GM12878 (cell line): Measurements from ENCODE around the gene CACNA1A. TPM values are rescaled to one million over a fixed set of nuclear protein-coding genes. Genes with fewer than 3 reads are reported as not detected.

ENCODE experiments used
- ATAC-seq: fragments of 200-7000 bp; cut with Tn5 transposase; 3 replicates; pipeline ENCODE4 v1.9.1; 2020; ENCODE audit warnings: mild to moderate bottlenecking, moderate library complexity
- BruUV-seq: library from RNA; stranded (reverse); fragments of 400-500 nt; replicated peaks from 2 replicates; lab custom pipeline; 2021; lab: Mats Ljungman, UMichigan
- CTCF ChIA-PET: fragments of 300-600 bp; sonication (Branson Sonifier 250); formaldehyde crosslinking; extraction: SDS; loops from one replicate; lab custom pipeline; 2021; ENCODE audit warnings: inconsistent platforms; lab: Yijun Ruan, JAX
- POLR2A ChIA-PET: fragments of 350-600 bp; formaldehyde crosslinking; extraction: SDS; loops from one replicate; lab custom pipeline; 2021; ENCODE audit warnings: inconsistent platforms; lab: Charles Lee
- RAD21 ChIA-PET: fragments of 300-600 bp; sonication (Branson Sonifier 250); formaldehyde crosslinking; loops from one replicate; lab custom pipeline; 2023; ENCODE audit warnings: antibody characterized with exemption; ENCODE audit not compliant: unreplicated experiment; lab: Charles Lee
- SMC1A ChIA-PET: fragments of 300-600 bp; sonication (Branson Sonifier 250); formaldehyde crosslinking; loops from one replicate; lab custom pipeline; 2023; ENCODE audit not compliant: unreplicated experiment, uncharacterized antibody; lab: Charles Lee
- DNase-seq: peaks from one replicate; pipeline ENCODE4 v3.0.0-alpha.2; 2011; ENCODE audit warnings: low read depth, low spot score
- FAIRE-seq: peaks from 3 replicates; lab custom pipeline; 2011; peaks lifted over from hg19 to GRCh38; lab: Jason Lieb, UNC
- H2AFZ ChIP-seq: 2 replicates; pipeline ENCODE4 v1.6.0; 2011; ENCODE audit warnings: low read depth, low read length, control low read depth; ENCODE audit not compliant: control insufficient read depth
- H3K27ac ChIP-seq: 2 replicates; pipeline ENCODE4 v1.5.1; 2011; ENCODE audit warnings: control low read depth; ENCODE audit not compliant: control insufficient read depth, insufficient read depth
- H3K27me3 ChIP-seq, 2 experiments: replicated peaks in 1 of 2; 2 replicates each; pipeline versions ENCODE4 v1.6.0 to v1.6.1; 2011; ENCODE audit warnings: low read length in 1 of 2; ENCODE audit not compliant: control insufficient read depth in 2 of 2, insufficient read depth in 2 of 2
- H3K36me3 ChIP-seq, 2 experiments: 2 replicates each; pipeline ENCODE4 v1.5.1; 2011; ENCODE audit warnings: low read length in 1 of 2; ENCODE audit not compliant: control insufficient read depth in 2 of 2, insufficient read depth in 2 of 2
- H3K4me1 ChIP-seq: 2 replicates; pipeline ENCODE4 v1.6.1; 2011; ENCODE audit warnings: mild to moderate bottlenecking, low read length, moderate library complexity, mixed read lengths; ENCODE audit not compliant: control insufficient read depth, insufficient read depth
- H3K4me2 ChIP-seq: 2 replicates; pipeline ENCODE4 v1.6.0; 2011; ENCODE audit warnings: control low read depth; ENCODE audit not compliant: control insufficient read depth, insufficient read depth
- H3K4me3 ChIP-seq: fragments of 200-600 bp; sonication (generic); 2 replicates; pipeline ENCODE4 v1.5.1; 2016
- H3K79me2 ChIP-seq: 2 replicates; pipeline ENCODE4 v1.6.0; 2011; ENCODE audit warnings: low read length; ENCODE audit not compliant: control insufficient read depth, insufficient read depth
- H3K9ac ChIP-seq: 2 replicates; pipeline ENCODE4 v1.8.0; 2011; ENCODE audit warnings: low read length, control low read depth, mixed read lengths; ENCODE audit not compliant: control insufficient read depth, insufficient read depth
- H3K9me3 ChIP-seq: replicated peaks from 3 replicates; pipeline ENCODE4 v1.5.1; 2011; ENCODE audit warnings: mild to moderate bottlenecking, low read length; ENCODE audit not compliant: control insufficient read depth, insufficient read depth
- H4K20me1 ChIP-seq: 2 replicates; pipeline ENCODE4 v1.6.0; 2011; ENCODE audit not compliant: control insufficient read depth, insufficient read depth
- BMI1 ChIP-seq: fragments of 450-650 bp; IDR thresholded peaks from 2 replicates; pipeline ENCODE4 v1.6.1; 2016; ENCODE audit warnings: mild to moderate bottlenecking, moderate library complexity, borderline replicate concordance
- CEBPB ChIP-seq, 2 experiments: fragments of 150-350 bp in 1 of 2; IDR thresholded peaks; 2 replicates each; pipeline ENCODE4 v1.6.1; 2012 to 2014; ENCODE audit warnings: low read depth in 2 of 2, low read length in 2 of 2, borderline replicate concordance in 1 of 2, inconsistent platforms in 1 of 2
- CHD2 ChIP-seq: IDR thresholded peaks from 2 replicates; pipeline ENCODE4 v1.6.1; 2011; ENCODE audit warnings: low read depth, low read length, improper control_type of control experiment, borderline replicate concordance
- FOXK2 ChIP-seq: fragments of 450-650 bp; IDR thresholded peaks from 2 replicates; pipeline ENCODE4 v1.6.1; 2017; ENCODE audit warnings: mild to moderate bottlenecking, moderate library complexity
- IKZF1 ChIP-seq: fragments of 450-650 bp; conservative IDR thresholded peaks from 2 replicates; pipeline ENCODE4 v1.6.1; 2017; ENCODE audit warnings: antibody characterized with exemption, mild to moderate bottlenecking
- LARP7 ChIP-seq: fragments of 450-650 bp; IDR thresholded peaks from 2 replicates; pipeline ENCODE4 v1.6.1; 2017; ENCODE audit warnings: mild to moderate bottlenecking
- MXI1 ChIP-seq: fragments of 150-350 bp; IDR thresholded peaks from 2 replicates; pipeline ENCODE4 v1.6.1; 2011; ENCODE audit warnings: low read depth, mild to moderate bottlenecking, inconsistent platforms, low read length, improper control_type of control experiment
- NFIC ChIP-seq: IDR thresholded peaks from 2 replicates; pipeline ENCODE4 v1.6.1; 2012; ENCODE audit warnings: low read depth, mild to moderate bottlenecking, inconsistent platforms, low read length, moderate library complexity
- RB1 ChIP-seq: fragments of 450-650 bp; formaldehyde crosslinking; IDR thresholded peaks from 2 replicates; pipeline ENCODE4 v1.6.1; 2017; ENCODE audit warnings: mild to moderate bottlenecking, borderline replicate concordance
- RBBP5 ChIP-seq: fragments of 200-600 bp; sonication (generic); conservative IDR thresholded peaks from 2 replicates; pipeline ENCODE4 v1.6.1; 2016
- SRF ChIP-seq, 2 experiments: IDR thresholded peaks; 2 replicates each; pipeline ENCODE4 v1.6.1; 2011; ENCODE audit warnings: low read depth in 2 of 2, low read length in 2 of 2, mild to moderate bottlenecking in 1 of 2, moderate library complexity in 1 of 2
- WGBS: methylation state at CpG from one replicate; pipeline ENCODE4 v1.1.6; 2016; ENCODE audit warnings: low lambda C conversion rate; ENCODE audit not compliant: insufficient replicate concordance, insufficient coverage; ENCODE audit errors: missing lambda C conversion rate; 5-methylcytosine and 5-hydroxymethylcytosine counted together
- in situ Hi-C: fragments of 300-500 bp; cut with MboI; formaldehyde crosslinking; loops from 9 replicates; pipeline ENCODE4 v1.14.3; 2018; ENCODE audit warnings: mixed read lengths
- intact Hi-C: fragments of 100-400 bp; cut with micrococcal nuclease; formaldehyde crosslinking; loops from one replicate; pipeline ENCODE4 v1.14.2; 2022; ENCODE audit not compliant: unreplicated experiment
- polyA plus RNA-seq, 11 experiments: library from polyadenylated mRNA; depleted of rRNA in 4 of 11; unstranded in 6 of 11; stranded (reverse) in 5 of 11; fragments of >200 nt; fragmentation: Nextera tagmentation in 4 of 11; fragmentation: Illumina TruSeq in 1 of 11; extraction: Ambion mirVana in 4 of 11; extraction: Trizol in 1 of 11; gene quantifications; 1 replicate in 1 of 11; 2 replicates in 10 of 11; pipeline versions ENCODE4 v1.2.1 to v1.2.3, GENCODE V29; 2011 to 2016; ENCODE audit warnings: inconsistent platforms in 2 of 11, missing spikeins in 2 of 11, low read depth in 1 of 11
- total RNA-seq, 4 experiments: library from RNA; depleted of rRNA in 3 of 4; stranded (reverse); fragments of >200 nt in 3 of 4; fragmentation: Illumina TruSeq in 1 of 4; extraction: Trizol in 1 of 4; gene quantifications; 2 replicates each; pipeline versions ENCODE4 v1.2.1 to v1.2.3, GENCODE V29; 2013 to 2021
- TF ChIP-seq, protein P1 (sequence below): IDR thresholded peaks from 2 replicates; pipeline ENCODE4 v1.6.1; 2011; ENCODE audit warnings: low read depth, mild to moderate bottlenecking, low read length, moderate library complexity, borderline replicate concordance; ENCODE audit errors: extremely low read depth
- TF ChIP-seq, protein P2 (sequence below): fragments of 450-650 bp; IDR thresholded peaks from 2 replicates; pipeline ENCODE4 v1.6.1; 2017; ENCODE audit warnings: mild to moderate bottlenecking
- TF ChIP-seq, protein P3 (sequence below): fragments of 450-650 bp; IDR thresholded peaks from 2 replicates; pipeline ENCODE4 v1.6.1; 2017; ENCODE audit warnings: low read depth, mild to moderate bottlenecking, moderate library complexity

The CACNA1A gene
- total and polyA plus RNA-seq, 10 of the 15 experiments (the other 5 are each of a cell fraction or from before 2014, with no cell fraction given), result 1.1 to 4.4 (median 2.5) TPM

DNA sequence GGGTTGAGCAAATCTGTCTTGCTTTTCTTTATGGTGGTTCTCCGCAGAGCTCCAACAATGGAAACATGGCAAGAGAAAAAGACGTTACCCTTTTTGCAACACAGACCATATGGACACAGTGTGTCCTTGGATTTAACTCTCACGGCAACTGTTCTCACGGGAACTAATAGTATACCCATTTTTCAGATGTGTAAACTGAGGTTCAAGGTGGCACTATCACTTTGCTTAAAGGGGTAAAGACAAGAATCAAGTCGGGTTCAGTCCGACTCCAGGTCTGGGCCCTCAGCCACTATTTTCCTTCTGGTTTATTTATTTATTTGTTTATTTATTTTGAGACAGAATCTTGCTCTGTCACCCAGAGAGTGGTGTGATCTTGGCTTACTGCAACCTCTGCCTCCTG is 176.0 kb downstream of the CACNA1A start:
- DNase-seq (no peak), ATAC-seq (no peak), FAIRE-seq (no peak)
- WGBS, result 43% methylated on average over 6 of the region's 6 CpGs
- no peak overlapping the region for H3K9ac ChIP-seq
- ChIA-PET RAD21 (no interaction called here), SMC1A (no interaction called here), POLR2A (no interaction called here), CTCF (no interaction called here)
- H3K9me3 ChIP-seq, result no peaks in the 10 kb centered on the region
- H3K27ac ChIP-seq, result no peak overlapping the region
- no peak overlapping the region for H2AFZ ChIP-seq
- H3K36me3 ChIP-seq, result no peaks in the 10 kb centered on the region
- in situ Hi-C loops, result no loop called here
- intact Hi-C loops, result no loop called here
- no peak overlapping the region for H3K4me2 ChIP-seq
- no peaks in the 10 kb centered on the region for H4K20me1 ChIP-seq
- BruUV-seq, result no TSS peak
- no peaks in the 10 kb centered on the region for H3K4me1 ChIP-seq
- no peak overlapping the region for H3K4me3 ChIP-seq
- no peaks in the 10 kb centered on the region for H3K79me2 ChIP-seq
- TF ChIP-seq CEBPB (IDR thresholded peaks at IDR 0.05; ENCODE audit: borderline replicate concordance in 1 of 2, low read depth in 2 of 2, low read length in 2 of 2) (no peak), BMI1 (no peak)
- TF ChIP-seq, all 136 proteins: peak for 0
- H3K27me3 ChIP-seq, result no peaks in the 10 kb centered on the region

DNA sequence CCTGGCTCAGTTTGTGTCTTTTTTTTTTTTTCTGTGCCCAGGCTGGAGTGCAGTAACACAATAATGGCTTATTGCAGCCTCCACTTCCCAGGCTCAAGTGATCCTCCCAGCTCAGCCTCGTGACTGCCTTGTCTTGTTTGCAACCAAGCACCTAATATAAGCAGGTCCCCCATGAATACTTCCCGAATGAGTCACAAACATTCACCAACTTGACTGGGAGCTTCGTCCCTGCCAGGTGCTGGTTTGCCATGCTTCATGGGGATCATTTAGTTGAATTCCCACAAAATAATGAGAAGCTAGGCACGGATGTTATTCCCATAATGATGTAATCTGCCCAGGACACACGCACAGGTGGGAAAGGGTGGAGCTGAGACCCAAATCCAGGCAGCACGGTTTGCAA is 176.5 kb downstream of the CACNA1A start:
- Histone ChIP-seq H3K4me3 (no peak overlapping the region), H3K36me3 (no peaks in the 10 kb centered on the region), H3K27me3 (no peaks in the 10 kb centered on the region), H3K9ac (no peak overlapping the region), H3K27ac (no peak overlapping the region), H3K4me2 (no peak overlapping the region), H3K9me3 (no peaks in the 10 kb centered on the region), H3K4me1 (no peaks in the 10 kb centered on the region), H2AFZ (no peak overlapping the region), H3K79me2 (no peaks in the 10 kb centered on the region), H4K20me1 (no peaks in the 10 kb centered on the region)
- no TSS peak for BruUV-seq
- POLR2A ChIA-PET, result no interaction called here
- intact Hi-C loops (no loop called here), in situ Hi-C loops (no loop called here)
- RAD21 ChIA-PET, result no interaction called here
- FAIRE-seq (no peak), ATAC-seq (no peak), DNase-seq (no peak)
- WGBS, result 19% methylated on average over 6 of the region's 6 CpGs
- SMC1A ChIA-PET, result no interaction called here
- CTCF ChIA-PET, result no interaction called here
- no peak for TF ChIP-seq LARP7
- no peak for TF ChIP-seq SRF (IDR thresholded peaks at IDR 0.05; ENCODE audit: low read depth in 2 of 2, low read length in 2 of 2)
- no peak for TF ChIP-seq FOXK2
- TF ChIP-seq IKZF1, result no peak
- TF ChIP-seq RBBP5, result no peak
- TF ChIP-seq CHD2, result no peak
- TF ChIP-seq, protein P1, sequence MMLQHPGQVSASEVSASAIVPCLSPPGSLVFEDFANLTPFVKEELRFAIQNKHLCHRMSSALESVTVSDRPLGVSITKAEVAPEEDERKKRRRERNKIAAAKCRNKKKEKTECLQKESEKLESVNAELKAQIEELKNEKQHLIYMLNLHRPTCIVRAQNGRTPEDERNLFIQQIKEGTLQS, result no peak
- TF ChIP-seq RB1, result no peak
- TF ChIP-seq MXI1, result no peak
- TF ChIP-seq, protein P2, sequence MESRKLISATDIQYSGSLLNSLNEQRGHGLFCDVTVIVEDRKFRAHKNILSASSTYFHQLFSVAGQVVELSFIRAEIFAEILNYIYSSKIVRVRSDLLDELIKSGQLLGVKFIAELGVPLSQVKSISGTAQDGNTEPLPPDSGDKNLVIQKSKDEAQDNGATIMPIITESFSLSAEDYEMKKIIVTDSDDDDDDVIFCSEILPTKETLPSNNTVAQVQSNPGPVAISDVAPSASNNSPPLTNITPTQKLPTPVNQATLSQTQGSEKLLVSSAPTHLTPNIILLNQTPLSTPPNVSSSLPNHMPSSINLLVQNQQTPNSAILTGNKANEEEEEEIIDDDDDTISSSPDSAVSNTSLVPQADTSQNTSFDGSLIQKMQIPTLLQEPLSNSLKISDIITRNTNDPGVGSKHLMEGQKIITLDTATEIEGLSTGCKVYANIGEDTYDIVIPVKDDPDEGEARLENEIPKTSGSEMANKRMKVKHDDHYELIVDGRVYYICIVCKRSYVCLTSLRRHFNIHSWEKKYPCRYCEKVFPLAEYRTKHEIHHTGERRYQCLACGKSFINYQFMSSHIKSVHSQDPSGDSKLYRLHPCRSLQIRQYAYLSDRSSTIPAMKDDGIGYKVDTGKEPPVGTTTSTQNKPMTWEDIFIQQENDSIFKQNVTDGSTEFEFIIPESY, result no peak
- TF ChIP-seq, protein P3, sequence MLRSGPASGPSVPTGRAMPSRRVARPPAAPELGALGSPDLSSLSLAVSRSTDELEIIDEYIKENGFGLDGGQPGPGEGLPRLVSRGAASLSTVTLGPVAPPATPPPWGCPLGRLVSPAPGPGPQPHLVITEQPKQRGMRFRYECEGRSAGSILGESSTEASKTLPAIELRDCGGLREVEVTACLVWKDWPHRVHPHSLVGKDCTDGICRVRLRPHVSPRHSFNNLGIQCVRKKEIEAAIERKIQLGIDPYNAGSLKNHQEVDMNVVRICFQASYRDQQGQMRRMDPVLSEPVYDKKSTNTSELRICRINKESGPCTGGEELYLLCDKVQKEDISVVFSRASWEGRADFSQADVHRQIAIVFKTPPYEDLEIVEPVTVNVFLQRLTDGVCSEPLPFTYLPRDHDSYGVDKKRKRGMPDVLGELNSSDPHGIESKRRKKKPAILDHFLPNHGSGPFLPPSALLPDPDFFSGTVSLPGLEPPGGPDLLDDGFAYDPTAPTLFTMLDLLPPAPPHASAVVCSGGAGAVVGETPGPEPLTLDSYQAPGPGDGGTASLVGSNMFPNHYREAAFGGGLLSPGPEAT, result no peak
- TF ChIP-seq NFIC, result no peak
